Lower lobe of right lung (tissue), 2 donors: ENCODE results near the gene WNT9B. TPM values are rescaled to one million over a fixed set of nuclear protein-coding genes. Genes with fewer than 3 reads are reported as not detected.

Experiments
- ATAC-seq, 2 donors: fragments of 200-7000 bp; cut with Tn5 transposase; one replicate each; pipeline ENCODE4 v1.9.1; 2020 to 2022; ENCODE audit warnings: mild to moderate bottlenecking in 2 of 2, moderate library complexity in 2 of 2
- DNase-seq: peaks from one replicate; pipeline ENCODE4 v3.0.0-alpha.2; 2020
- H3K27ac ChIP-seq: fragments of 200-600 bp; one replicate; pipeline ENCODE4 v1.8.0; 2022
- H3K27me3 ChIP-seq: fragments of 200-600 bp; one replicate; pipeline ENCODE4 v1.8.0; 2022; ENCODE audit warnings: low read depth
- H3K36me3 ChIP-seq: fragments of 200-600 bp; one replicate; pipeline ENCODE4 v1.8.0; 2022; ENCODE audit warnings: mild to moderate bottlenecking
- H3K4me1 ChIP-seq: fragments of 200-600 bp; one replicate; pipeline ENCODE4 v1.8.0; 2022
- H3K4me3 ChIP-seq: fragments of 200-600 bp; one replicate; pipeline ENCODE4 v1.8.0; 2022; ENCODE audit warnings: mild to moderate bottlenecking
- H3K9me3 ChIP-seq: fragments of 200-600 bp; one replicate; pipeline ENCODE4 v1.8.0; 2022
- intact Hi-C: fragments of 100-400 bp; cut with DNase I; formaldehyde crosslinking; loops from one replicate; pipeline ENCODE4 v1.11.0; 2022
- total RNA-seq: library from RNA; stranded (reverse); fragmentation: NEBNext Ultra II Directional; extraction: Animal tissue kit (Norgen Biotek cat#: 25700); gene quantifications from one replicate; pipeline ENCODE4 v1.2.1, GENCODE V29; 2021
- TF ChIP-seq, protein P1 (sequence below): fragments of 200-600 bp; IDR thresholded peaks from one replicate; pipeline ENCODE4 v1.8.0; 2022; ENCODE audit warnings: antibody characterized with exemption, mild to moderate bottlenecking
- donor health status: DM: no; HTN: yes; CAD: no; lungs with severe emphysema.

WNT9B gene
- total RNA-seq, 1 donor from 2014 or later, result 0.80 TPM

DNA sequence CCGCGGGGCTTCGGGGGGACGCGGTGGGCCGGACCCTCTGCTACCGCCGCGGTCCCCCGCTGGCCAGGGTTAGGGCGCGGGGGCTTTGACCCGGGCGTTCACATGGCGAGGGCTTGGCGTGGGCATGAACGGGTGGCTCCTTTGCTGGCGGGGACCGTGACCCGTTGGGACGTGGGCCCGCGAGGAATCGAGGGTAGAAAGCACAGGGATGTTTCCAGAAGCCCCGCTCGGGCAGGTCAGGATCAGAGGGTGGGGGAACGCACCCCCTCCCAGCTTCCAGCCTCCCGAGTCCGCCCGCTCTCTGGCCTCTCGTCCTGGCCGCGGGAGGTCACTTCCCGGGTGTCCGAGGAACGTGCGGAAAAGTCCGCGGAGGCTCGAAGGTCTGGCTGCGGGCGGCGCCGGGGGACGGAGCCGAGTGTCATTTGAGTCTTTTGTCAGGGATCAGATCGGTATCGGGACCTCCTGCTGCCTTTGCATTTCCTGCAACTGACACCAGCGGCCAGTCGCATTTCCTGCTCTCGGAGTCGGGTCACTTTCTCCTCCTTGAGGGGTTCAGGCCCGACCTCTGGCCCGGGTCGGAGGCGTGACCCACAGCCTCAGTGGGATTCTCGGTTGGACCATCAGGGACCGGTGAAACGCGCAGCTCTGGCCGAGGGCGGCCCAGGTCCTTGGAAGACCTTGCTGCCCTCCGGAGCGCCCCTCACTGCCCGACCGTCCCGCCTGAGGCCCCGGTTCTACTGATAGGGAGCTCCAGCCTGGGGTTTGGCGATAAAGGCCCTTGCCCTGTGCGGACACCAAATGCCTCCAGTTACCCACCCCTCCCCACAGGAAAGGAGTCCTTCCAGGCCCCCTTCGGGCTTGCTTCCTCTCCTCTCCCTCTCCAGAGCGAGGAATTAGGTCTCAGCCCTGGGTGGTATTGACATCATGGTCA lies 32.2 kb upstream of the WNT9B start:
- intact Hi-C loops, result no loop called here
- no peaks in the 10 kb centered on the region for H3K36me3 ChIP-seq
- peak; percentile 49 for DNase-seq
- TF ChIP-seq, protein P1, sequence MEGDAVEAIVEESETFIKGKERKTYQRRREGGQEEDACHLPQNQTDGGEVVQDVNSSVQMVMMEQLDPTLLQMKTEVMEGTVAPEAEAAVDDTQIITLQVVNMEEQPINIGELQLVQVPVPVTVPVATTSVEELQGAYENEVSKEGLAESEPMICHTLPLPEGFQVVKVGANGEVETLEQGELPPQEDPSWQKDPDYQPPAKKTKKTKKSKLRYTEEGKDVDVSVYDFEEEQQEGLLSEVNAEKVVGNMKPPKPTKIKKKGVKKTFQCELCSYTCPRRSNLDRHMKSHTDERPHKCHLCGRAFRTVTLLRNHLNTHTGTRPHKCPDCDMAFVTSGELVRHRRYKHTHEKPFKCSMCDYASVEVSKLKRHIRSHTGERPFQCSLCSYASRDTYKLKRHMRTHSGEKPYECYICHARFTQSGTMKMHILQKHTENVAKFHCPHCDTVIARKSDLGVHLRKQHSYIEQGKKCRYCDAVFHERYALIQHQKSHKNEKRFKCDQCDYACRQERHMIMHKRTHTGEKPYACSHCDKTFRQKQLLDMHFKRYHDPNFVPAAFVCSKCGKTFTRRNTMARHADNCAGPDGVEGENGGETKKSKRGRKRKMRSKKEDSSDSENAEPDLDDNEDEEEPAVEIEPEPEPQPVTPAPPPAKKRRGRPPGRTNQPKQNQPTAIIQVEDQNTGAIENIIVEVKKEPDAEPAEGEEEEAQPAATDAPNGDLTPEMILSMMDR, result no peak
- peak overlapping the region; percentile 51 for H3K4me3 ChIP-seq
- H3K9me3 ChIP-seq, result no peaks in the 10 kb centered on the region
- ATAC-seq, result peak; percentile 7 to 18
- no peak overlapping the region for H3K27ac ChIP-seq
- H3K4me1 ChIP-seq, result peaks cover 20% of the 10 kb centered on the region
- H3K27me3 ChIP-seq, result peaks cover 88% of the 10 kb centered on the region

DNA sequence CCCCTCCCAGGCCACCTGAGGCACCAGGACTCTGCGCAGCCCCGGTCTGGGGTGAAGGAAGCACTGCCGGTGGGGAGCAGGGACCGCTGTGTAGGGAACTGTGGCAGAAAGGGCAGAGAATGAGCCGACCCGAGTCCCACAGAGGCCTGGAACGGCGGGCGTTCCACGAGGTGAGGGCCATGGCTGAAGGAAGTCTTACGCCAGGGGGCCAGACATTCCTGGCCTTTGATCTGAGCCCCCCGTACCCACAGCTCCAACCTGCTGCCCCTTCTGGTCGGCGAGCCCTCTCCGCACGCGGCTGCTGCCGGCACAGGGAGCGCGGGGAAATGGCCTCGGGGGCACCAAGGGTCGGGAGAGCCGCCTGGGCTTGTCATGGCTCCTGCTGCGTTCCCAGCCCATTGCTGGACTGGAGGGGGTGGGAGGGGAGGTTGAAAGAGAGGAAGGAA lies 31.5 kb upstream of the WNT9B start:
- ATAC-seq (peak in 1 of 2 donors; percentile 4), DNase-seq (no peak)
- no peaks in the 10 kb centered on the region for H3K36me3 ChIP-seq
- no peaks in the 10 kb centered on the region for H3K9me3 ChIP-seq
- H3K27ac ChIP-seq, result no peak overlapping the region
- no peak overlapping the region for H3K4me3 ChIP-seq
- peaks cover 20% of the 10 kb centered on the region for H3K4me1 ChIP-seq
- peaks cover 81% of the 10 kb centered on the region for H3K27me3 ChIP-seq
- intact Hi-C loops, result no loop called here
- TF ChIP-seq, protein P1, result no peak

DNA sequence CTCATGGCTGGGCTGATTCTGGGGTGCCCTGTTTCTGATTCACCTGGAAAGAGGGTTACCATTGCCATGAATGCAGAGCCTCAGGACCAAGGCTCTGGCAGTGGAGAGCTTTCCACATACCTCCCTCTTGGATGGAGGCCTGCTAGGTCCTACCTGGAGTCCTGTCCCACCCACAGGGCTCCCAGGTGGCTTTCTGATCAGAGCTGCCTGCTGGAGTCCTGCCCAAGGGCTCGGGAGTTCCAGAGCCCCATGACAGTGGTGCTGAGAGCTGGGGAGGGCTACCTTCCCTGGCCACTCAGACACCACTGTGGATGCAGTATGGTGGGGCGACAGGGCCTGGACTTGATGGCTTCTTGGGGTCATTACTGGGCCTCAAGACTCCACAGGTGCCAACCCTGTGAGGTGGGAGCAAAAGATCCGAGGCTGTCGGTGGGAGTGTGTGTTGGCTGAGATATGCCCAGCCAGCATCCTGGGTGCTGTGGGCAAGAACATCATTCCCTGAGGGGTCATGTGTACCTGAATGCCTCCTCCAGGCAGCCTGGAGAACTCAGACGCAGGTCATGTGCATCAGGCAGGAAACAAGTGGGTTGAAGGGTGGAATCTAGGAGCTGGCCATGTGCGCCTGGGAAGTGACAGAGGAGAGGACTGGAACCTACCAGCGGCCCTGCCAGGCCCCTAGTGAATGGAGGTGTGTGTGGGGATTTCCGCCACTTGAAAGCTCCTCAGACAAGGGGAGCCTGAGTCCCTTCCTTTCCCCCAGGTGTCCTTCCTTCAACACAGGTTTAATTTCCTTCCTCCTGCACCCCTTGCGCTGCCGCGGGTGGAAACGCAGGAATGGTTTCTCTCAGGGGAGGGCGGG lies 30.6 kb upstream of the WNT9B start:
- H3K27me3 ChIP-seq, result peaks cover 74% of the 10 kb centered on the region
- TF ChIP-seq, protein P1, result no peak
- DNase-seq (no peak), ATAC-seq (no peak)
- H3K36me3 ChIP-seq, result no peaks in the 10 kb centered on the region
- intact Hi-C loops, result no loop called here
- no peak overlapping the region for H3K4me3 ChIP-seq
- H3K27ac ChIP-seq, result no peak overlapping the region
- H3K9me3 ChIP-seq, result no peaks in the 10 kb centered on the region
- peaks cover 20% of the 10 kb centered on the region for H3K4me1 ChIP-seq

DNA sequence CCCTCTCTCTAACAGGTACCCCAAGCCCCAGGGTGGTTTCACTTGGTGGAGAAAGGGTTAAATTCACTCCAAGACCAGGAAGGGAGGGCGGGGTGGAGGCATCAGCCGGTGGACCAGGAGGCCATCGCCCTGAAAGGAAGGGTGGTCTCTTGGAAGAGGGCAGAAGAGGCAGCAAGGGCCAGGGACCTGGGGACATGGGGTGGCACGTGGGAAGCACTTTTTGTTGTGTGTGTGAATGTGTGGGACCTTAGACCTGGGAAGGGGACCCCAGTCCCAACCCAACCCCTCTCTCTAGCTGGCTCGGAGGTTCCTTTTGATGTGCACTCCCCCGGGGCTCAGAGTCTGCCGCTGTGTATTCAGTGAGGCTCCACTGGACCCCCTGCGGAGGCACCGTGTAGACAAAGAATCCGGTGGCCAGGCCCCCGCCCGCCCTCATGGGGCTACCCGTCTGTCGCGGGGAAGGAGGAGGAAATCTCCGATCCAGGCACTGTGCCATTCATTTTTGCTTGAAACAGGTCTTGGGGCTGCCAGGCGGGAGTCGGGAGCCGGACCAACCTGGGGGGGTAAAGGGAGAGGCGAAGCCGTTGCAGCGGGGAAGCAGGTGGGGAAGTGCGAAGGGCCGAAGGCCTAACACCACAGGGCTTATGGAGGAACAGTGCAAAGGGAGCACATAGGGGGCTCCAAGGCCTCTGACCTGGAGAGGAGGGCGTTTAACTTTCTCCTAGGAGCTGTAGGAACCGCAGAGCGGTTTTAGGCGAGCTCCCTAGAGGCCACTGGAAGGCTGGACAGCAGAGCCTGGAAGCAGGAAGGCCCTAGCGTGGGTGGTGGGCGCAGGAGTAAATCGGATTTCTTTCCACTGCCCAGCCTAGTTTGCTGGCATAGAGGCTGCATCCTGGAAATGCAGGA lies 29.6 kb upstream of the WNT9B start:
- H3K36me3 ChIP-seq, result no peaks in the 10 kb centered on the region
- H3K27me3 ChIP-seq, result peaks cover 74% of the 10 kb centered on the region
- no peak for DNase-seq
- intact Hi-C loops, result no loop called here
- H3K9me3 ChIP-seq, result no peaks in the 10 kb centered on the region
- no peak overlapping the region for H3K27ac ChIP-seq
- H3K4me1 ChIP-seq, result peaks cover 20% of the 10 kb centered on the region
- no peak for ATAC-seq
- no peak overlapping the region for H3K4me3 ChIP-seq
- TF ChIP-seq, protein P1, result no peak
